GM18520 (cell line): Measurements from ENCODE around the gene TAF8.

Experiments
- ATAC-seq: cut with Tn5 transposase; IDR thresholded peaks from one replicate; pipeline ENCODE4 v1.9.1; 2021; ENCODE audit not compliant: unreplicated experiment

The TAF8 gene

DNA sequence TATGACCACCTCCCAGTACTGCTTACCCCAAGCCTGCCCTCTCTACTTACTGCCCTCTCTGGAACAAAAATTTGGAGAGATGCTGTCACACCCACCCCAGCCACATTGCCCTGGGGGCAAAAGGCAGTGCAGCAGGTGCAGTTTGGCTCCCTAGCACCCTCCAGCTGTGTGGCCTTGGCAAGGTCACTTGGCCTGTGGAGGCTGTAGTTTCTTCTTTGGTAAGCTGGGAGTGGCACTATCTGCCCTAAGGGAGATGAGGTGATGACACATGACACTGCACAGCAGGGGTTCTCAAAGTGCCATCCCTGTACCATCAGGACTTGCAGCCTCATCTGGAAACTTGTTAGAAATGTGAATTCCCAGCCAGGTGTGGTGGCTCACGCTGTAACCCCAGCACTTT is 44.8 kb downstream of the TAF8 start:
- ATAC-seq, result no peak

DNA sequence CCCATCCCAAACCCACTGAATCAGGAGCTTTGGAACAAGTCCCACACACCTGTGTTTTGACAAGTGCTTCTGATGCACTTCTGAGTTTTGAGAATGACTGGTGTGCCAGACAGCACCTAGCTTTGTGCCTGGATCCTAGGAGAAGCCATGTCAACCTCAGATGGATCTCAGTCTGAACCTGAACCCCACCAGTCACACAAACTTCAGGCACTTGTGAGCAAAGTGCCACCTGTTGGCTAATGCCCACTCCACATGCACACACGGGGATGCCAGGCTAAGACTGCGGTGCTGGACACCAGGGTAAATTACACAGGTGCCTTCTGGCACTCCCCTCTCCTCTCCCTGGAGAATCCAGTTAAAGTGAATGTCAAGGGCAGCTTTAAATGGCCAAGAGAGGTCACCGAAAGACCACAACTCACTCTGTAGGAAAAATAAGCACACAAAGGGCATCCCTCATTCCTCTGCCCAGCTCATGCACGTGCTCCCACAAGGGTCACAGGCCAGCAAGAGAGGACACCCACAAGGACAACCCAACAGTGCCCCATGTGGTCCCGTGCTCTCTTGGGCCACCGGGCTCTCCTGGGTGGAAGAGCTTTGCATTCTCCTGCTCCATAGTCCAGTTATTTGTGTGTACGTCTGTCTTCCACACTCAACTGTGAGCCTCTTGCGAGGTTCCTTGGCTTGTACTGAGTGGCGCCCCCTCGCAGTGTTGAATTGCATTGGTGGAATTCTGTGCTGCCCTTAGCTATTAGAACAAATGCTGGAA is 45.6 kb downstream of the TAF8 start:
- ATAC-seq, result no peak

DNA sequence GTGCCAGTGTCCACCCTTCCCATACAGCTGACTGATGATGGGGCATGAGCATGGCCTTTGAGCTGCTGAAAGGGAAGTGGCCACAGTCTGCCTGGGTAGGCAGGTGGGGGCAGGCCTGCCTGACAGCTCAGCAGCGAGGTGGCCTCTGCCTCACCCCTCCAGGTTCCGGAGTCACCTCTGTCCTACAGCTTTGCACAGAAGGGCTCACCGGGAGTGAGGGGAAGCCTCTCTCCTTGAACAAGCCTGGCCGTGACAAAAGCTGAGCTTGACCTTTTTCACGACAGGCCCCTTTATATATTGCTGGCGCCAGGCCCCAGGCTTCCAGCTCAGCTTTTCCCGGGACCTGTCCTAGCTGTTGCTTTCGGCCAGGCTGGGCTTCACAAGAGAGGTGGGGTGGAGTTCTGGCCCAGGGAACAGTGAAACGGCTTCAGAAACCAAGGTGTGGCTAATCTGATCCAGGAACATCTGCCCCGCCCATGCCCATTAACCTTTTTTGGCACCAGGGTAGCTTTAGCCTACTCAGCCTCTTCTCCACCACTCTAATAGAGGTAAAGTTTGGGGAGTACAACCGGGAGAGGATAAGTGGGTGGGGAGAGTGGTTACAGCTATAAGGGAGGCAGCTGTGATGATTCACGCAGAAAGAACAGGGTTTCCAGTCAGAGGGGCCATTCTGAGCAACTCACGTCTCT is 49.2 kb downstream of the TAF8 start:
- no peak for ATAC-seq

DNA sequence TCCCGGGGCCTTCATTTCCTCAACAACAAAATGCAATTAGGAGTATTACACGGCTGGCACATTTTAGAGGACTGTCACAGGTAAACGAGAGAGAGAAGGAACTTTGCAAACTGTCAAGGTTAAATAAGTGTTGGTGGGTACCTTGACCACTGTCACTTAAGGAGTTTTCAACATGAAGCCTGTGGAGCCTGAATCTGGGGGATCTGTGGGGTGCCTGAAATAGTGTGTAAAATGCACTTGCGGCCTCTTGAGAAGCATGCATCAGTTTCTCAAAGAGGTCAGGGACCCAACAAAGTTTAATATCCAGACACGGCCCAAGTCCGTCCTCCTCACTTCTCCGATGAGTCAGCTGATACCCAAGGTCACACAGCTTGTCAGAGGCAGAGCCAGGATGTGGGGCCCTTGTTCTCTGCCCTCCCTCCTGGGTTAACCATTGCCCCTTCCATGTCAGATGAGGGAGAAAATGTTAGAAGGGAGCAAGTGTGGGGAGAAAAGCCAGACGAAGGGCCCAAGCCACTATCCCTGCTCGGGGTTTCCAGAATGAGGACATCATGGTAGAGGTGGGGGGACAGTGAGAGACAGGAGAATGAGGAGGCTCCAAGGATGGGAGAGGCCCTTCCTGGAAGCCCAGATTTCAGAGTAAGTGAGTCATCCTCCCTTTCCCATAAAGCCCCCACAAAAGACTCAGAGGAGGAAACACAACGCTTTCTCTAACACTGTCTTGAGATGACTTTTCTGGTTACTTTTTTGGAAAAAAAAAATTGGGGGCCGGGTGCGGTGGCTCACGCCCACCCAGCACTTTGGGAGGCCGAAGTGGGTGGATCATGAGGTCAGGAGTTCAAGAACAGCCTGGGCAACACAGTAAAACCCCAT is 49.9 kb downstream of the TAF8 start:
- ATAC-seq, result no peak

DNA sequence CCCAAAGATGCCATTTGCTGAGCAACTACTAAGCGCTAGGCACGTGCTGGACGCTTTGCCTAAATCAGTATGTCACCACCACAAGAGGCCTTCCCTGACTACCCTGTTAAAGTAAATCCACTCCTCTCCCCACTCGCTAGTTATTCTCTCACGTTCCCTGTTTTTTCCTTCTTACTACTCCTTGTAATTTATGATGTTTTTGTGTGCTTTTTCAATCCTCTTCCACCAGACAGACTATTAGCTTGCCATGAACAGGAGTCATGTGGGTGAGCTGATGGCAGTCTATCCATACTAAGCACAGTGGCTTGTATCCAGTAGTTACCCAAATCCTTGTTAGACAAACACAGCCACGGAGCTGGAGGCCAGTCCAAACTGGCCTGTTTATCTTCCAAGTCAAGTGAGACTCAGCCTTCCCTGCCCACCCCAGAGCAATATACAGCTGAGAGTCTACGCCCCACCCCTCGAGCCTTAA is 50.9 kb downstream of the TAF8 start:
- ATAC-seq, result no peak

DNA sequence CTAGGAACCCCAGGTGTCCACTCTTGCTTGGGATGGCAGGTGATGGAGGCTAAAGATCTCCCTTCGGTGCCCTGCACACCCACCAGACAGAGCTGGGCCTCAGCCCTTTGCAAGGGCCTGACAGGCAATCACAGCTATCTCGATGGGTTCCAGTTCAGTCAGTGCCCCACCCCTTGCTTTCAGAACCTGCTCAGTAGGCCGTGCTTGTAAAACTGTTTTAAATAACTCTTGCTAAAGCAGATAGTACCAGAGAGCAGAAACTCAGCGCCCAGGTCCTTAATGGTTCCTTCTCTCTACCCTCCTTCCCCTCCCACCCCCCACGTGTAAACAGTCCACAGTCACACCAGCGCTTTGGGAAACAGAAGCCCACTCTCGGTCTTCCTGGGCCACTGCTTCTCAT is 52.9 kb downstream of the TAF8 start:
- no peak for ATAC-seq

DNA sequence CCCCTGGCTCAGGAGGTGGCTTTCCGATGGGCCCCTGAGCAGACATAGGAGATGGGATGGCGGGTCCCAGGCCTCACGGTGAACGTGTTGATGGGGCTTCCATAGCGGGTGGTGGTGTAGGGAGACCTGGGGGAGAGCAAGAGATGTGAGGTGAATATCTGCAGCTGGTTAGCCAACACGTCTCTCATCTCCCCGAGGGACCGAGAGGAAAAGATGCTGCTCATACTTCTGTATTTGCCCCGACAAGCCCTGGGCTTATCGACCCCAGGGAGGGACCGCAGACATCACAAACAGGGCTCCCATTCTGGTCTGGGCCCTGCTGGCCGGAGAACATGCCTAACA is 53.4 kb downstream of the TAF8 start:
- ATAC-seq, result no peak

DNA sequence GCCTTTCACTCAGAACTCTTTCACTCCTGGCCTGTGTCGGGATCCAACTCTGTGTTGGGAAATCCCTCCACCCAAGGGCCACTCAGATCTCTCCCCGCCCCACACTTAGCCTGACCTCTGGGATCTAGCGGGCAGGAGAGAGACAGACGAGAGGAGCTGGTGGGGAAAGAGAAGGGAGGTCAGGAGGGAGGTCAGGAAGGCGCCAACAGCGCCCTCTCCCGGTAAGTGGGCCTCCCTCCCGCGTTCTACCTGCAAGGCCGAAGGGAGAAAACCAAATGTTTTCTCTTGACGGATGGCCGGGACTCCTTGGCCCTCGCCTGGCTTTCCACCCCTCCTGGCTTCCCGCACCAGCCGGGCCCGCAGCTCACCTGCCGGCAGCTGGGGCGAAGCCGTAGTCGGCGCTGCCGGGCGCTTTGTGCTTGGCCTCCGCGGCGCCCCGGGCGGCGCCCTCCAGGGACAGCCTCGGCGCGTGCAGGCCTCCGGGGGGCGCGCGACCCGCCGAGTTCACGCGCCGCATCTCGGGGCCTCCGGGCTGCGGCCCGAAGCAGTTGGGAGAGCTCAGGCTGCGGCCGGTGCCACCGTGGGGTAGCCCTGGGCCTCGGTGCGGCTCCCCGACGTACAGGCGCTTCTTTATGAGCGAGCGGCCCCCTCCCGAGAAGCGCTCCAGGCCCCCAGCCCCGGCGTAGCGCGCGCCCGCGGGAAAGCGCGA is 53.9 kb downstream of the TAF8 start:
- no peak for ATAC-seq

DNA sequence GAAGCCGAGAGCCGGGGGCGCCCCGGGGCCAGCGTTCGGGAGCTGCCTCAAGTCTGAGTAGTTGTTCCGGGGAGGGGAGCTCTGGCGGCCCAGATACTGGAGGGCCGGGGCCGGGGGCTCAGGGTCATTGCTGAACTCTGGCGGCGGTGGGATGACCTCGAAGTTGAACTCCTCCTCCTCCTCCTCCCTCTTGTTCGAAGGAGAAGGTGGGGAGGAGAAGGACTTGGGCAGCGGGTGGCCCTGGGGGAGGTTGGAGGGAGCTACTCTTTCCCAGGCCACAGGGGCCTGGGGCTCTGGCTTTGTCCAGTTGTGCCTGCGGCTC is 54.4 kb downstream of the TAF8 start:
- no peak for ATAC-seq

DNA sequence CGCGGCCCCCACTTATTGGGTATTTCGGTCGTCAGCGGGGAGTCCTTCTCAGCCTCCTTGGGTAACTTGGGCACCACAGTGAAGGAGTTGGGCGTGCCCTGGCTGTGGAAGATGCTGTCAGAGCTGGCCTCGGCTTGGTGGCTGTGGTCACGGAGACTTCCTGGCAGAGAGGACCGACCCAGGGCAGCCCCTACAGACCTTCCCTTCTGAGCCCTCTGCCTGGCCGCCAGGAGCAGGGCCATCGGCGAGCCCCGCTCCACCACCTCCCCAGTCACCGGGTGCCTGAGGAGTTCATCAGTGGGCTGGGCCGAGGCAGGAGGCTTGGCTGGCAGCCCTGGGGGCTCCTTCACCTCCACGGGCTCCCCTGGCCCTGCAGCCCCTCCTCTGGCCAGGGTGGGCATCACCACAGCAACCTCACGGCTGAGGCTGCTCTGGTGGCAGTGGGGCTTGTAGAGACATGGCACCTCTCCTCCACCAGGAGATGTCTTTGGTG is 54.9 kb downstream of the TAF8 start:
- ATAC-seq, result no peak

DNA sequence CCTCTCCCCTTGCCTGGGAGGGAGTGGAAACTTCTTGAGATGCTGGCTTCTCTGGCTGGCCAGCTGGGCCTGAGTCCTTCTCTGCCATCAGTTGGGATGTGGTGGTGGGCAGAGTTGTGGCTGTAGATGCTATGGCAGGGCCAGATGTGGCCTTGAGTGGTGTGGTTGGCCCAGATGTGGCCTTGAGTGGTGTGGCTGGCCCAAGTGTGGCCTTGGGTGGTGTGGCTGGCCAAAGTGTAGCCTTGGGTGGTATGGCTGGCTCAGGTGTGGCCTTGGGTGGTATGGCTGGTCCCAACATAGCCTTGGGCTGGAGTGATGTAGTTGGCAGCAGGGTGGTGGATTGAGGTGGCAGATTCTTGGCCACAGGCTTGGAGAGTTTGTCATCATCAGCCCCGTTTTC is 55.4 kb downstream of the TAF8 start:
- ATAC-seq, result no peak

DNA sequence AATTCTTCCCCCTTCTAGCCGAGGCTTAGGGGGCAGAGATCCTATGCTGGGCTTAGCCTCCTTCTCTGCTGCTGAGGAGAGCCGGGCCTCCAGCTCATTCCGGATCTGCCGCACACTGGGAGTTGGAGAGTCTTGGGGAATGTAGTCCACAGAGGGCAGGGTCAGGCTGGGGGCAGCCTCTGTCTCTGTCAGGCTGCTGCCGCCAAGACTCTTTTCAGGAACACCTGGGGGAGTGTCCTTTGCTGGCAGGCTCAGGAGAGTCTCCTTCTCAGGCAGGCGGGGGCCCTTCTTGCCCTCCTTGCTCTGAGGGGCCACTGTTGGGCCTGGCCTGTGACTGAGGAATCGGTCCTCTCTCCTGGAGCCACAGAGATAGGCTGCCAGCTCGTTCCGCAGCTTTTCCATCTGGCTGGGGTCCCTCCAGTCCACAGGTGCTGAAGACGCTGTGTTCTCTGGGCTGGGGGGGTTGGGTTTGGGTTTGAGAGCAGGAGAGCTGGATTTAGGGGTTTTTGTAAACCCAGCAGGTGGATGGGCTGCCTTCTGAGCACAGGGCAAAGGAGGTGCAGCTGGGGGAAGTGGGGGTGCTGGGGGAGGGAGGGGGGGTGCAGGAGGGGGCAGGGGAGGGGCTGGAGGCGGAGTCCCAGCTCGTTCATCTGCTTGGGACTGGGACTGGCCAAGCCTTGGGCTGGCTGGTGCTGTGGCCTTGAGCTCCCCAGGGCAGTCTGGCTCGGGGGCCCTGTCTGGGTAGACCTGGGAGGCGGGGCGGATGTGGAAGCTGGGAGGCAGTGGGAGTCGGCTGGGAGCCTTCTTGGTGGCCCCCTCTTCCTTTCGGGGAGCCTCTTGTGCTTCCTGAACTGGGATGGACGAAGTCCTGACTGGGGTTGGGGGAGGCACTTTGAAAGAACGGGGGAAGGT is 56.0 kb downstream of the TAF8 start:
- ATAC-seq, result no peak

DNA sequence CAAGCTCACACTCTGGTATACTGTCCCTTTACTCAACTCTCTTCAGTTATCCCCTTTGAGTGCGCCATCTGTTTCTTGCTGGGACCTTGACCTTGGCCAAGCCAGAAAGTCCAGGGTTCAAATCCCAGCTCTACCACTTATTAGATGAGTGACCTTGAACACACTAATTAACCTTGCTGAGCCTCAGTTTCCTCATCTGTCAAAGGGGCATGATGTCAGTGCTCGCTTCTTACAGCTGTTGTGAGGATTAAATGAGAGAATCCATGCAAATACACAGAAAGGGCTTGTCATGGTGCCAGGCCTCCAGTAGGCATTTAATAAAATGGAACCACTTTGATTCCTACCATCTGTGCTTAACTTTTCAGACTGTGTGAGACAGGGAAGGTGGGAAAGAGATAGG is 57.7 kb downstream of the TAF8 start:
- ATAC-seq, result no peak

DNA sequence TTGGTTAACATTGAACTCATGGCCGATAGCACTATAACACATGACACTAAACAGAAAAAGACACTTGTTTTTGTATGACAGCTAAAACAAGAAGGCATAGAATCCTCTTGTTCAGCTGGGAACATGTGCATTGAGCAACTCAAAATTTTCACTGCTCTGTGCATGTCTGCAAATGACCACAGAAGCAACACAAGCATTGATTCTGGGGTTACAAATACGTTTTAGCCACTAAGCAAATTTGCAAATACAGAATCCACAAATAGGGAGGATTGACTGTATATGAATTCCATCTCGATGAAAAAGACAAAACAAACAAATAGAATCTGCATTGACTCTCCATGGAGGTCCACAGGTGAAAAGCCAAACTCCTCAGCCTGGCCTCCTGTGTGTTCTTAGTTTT is 60.4 kb downstream of the TAF8 start:
- ATAC-seq, result no peak

DNA sequence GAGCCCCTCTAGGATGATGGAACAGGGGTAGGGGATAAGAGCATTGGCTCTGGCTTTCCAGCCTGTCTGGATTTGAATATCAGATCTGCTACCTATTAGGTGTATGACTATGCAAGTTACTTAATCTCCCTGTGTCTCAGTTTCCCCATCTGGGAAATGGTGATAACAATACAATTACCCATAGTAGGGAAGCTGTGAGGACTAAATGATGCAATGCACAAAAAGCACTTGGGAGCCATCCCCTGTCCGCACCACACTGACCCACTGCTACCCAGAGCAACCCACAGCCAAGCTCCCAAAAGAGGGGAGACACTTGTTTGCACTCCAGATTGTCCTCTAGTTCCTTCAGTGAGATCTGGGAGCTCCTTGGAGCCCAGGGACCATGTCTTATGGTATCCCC is 62.0 kb downstream of the TAF8 start:
- ATAC-seq, result no peak

DNA sequence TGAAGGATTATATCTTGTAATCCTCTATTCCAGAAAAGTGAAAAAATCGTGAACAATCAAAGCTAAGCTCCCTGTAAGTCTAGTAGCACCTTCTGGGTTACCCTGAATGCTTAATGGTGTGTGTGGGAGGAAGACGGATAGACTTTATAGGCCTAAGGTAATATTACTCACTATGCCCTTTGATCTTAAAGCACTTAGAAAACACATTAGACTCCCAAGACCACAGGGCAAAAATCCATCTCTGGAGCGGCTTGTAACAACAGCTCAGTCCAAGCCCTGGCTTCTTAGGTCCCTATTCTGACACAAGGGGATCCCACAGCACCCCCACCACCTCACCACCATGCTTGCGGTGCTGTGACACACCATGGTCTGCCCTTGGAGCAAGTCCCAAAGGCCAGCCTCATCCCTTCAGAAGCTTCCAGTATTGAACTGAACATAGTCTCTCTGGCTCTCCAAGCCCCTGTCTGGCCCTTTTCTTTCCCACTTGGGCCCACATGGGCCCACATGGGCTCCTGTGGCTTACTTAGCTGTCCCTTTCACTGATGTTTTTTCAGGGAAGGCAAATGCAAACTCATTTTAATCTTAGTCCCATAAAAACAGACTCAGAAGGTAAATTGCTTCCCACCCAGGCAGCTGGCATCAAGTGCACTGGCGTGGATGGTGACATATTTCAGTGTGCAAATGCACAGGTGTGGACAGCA is 63.8 kb downstream of the TAF8 start:
- no peak for ATAC-seq

DNA sequence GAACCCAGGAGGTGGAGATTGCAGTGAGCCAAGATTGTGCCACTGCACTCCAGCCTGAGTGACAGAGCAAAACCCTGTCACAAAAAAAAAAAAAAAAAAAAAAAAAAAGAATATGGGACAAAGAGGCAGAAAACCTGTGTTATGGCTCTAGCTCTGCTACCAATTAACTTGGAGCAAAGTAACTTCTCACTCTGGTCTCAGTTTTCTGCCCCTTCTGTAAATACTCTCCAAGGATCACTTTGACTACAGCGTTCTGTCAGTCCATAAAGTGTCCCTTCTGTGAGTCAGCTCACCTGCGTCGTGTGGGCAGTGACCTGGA is 67.5 kb downstream of the TAF8 start:
- no peak for ATAC-seq

DNA sequence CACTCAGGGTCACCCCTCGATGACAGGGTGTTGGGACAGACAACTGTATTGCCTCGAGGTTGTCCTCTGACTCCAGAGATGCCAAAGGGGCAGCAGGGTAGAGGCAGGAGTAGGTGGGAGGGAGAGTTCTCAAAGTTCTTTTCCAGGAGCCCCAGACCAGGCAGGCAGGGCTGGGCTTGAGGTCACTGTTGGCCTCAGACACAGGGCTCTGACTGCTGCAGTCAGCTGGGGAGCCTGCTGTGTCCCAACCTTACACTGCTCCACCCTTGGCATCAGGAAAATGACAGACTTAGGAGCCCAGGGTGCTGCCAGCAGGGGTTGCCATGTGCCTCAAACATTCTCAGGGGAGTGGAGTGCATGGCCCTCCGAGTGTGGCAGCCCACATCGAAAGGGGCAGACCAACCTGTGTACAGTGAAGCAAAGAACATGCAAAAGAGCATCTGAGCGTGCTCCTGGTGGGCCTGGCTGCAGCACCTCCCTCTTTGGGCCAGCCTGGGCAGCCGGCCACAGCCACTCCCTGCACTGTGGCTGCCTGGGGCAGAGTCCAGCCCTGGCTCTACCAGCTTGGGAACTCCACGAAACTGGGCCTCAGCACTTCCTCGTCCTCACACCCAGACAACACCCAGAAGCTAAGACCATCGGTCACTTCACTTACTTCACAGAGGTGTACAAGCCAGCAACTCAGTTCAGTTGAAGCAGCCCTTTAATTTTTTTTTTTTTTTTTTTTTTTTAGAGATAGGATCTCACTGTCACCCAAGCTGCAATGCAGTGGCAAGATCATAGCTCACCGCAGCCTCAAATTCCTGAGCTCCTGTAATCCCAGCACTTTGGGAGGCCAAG is 68.1 kb downstream of the TAF8 start:
- ATAC-seq, result no peak
